Measurements from ENCODE around the gene THOC2. TPM values are rescaled to one million over a fixed set of nuclear protein-coding genes. Genes with fewer than 3 reads are reported as not detected.

The THOC2 gene
- total RNA-seq, 4 donors from 2014 or later: 60.3 to 81.8 (median 67.7) TPM

DNA sequence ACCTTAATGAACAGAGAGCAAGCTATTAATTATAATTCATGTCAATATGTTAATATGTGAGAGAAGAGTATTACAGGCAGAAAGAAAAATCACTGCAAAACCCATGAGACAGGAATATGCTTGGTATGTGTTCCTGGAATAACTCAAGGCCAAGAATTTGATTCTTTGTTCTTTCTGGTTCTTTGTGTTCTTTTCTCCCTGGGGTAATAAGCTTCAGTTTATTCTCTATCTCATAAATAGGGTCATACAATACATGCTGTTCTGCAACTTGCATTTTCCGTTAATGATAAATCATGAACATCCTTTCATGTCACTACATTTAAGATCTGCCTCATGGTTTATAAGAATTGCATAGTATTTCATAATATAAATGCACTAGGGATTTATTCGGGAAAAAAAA is 16.8 kb upstream of the THOC2 start:
- 74 to 83% methylated on average over 2 of the region's 2 CpGs for WGBS, 2 donors
- no peak for DNase-seq (ENCODE audit: low spot score in 2 of 2)
- TF ChIP-seq, protein P1, sequence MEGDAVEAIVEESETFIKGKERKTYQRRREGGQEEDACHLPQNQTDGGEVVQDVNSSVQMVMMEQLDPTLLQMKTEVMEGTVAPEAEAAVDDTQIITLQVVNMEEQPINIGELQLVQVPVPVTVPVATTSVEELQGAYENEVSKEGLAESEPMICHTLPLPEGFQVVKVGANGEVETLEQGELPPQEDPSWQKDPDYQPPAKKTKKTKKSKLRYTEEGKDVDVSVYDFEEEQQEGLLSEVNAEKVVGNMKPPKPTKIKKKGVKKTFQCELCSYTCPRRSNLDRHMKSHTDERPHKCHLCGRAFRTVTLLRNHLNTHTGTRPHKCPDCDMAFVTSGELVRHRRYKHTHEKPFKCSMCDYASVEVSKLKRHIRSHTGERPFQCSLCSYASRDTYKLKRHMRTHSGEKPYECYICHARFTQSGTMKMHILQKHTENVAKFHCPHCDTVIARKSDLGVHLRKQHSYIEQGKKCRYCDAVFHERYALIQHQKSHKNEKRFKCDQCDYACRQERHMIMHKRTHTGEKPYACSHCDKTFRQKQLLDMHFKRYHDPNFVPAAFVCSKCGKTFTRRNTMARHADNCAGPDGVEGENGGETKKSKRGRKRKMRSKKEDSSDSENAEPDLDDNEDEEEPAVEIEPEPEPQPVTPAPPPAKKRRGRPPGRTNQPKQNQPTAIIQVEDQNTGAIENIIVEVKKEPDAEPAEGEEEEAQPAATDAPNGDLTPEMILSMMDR (IDR thresholded peaks at IDR 0.05): no peak
- no peak for TF ChIP-seq POLR2A (IDR thresholded peaks at IDR 0.05)
- intact Hi-C loops (cut with DNase I; ENCODE audit: low total_unique reads): no loop called here
- no peak overlapping the region for H3K4me3 ChIP-seq (ENCODE audit: low read depth, poor library complexity, severe bottlenecking)

DNA sequence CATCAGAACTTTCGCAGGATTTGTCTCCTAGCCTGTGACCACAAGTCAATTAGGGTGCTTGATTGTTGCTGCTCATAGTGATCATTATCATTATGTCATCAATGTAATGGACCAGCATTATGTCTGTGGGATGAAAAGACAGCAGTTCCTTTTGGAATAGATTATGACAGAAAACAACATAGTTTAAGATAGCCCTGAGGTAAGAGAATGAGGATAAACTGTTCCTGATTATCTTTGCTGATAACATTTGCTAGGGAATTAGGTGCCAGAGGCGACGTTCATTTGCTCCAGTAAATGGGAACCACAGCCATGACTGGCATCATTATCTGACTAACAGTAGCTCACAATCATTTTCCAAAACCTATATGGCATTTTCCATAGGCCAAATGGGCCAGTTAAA is 12.7 kb upstream of the THOC2 start:
- DNase-seq (ENCODE audit: low spot score in 2 of 2): no peak
- intact Hi-C loops (cut with DNase I; ENCODE audit: low total_unique reads): no loop called here
- H3K4me3 ChIP-seq (ENCODE audit: low read depth, poor library complexity, severe bottlenecking): no peak overlapping the region
- WGBS, 2 donors: 53 to 67% methylated on average over 3 of the region's 3 CpGs
- TF ChIP-seq, protein P1 (IDR thresholded peaks at IDR 0.05): no peak
- TF ChIP-seq POLR2A (IDR thresholded peaks at IDR 0.05): no peak

DNA sequence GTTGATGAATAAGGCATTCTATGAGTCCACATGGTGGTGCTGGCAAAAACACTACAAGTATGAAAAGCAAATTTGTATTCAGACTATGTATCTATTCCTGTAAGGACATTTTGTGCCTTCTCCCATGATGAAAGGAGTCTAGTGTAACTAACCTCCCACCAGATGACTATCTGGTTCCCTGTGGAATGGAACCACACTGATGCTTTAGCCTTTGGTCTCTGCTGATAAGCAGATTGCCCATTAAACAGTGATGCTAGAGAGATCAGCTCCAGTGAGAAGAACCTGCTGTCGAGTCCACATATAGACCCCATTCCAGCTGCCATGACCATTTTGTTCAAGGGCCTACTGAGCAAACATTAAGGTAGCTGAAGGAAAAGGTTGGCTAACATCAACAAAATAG is 10.5 kb upstream of the THOC2 start:
- H3K4me3 ChIP-seq (ENCODE audit: low read depth, poor library complexity, severe bottlenecking): no peak overlapping the region
- no peak for DNase-seq (ENCODE audit: low spot score in 2 of 2)
- TF ChIP-seq, protein P1 (IDR thresholded peaks at IDR 0.05): no peak
- TF ChIP-seq POLR2A (IDR thresholded peaks at IDR 0.05): no peak
- intact Hi-C loops (cut with DNase I; ENCODE audit: low total_unique reads): no loop called here
- 100% methylated on average over 1 of the region's 1 CpG for WGBS, 2 donors

DNA sequence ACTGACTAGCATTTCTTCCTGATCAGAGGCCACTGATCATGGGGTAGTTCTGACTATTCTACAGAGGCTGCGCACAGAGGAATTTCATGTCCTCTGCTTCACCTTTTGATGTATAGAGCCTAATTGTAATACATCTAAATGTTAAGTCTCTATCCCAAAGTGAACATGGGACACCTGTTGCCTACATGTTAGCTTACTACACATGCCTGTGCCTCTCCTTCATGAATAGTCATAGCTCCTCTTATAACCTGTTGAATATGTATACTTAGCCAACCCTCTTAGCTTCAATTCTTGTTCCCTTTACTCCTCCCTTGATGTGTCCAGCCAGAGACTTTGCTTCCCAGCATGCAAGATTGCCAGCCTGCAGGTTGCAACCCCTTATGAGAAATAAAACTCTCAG is 9.6 kb upstream of the THOC2 start:
- WGBS, 2 donors: 89 to 96% methylated on average over 1 of the region's 1 CpG
- intact Hi-C loops (cut with DNase I; ENCODE audit: low total_unique reads): no loop called here
- no peak for DNase-seq (ENCODE audit: low spot score in 2 of 2)
- TF ChIP-seq POLR2A (IDR thresholded peaks at IDR 0.05): no peak
- TF ChIP-seq, protein P1 (IDR thresholded peaks at IDR 0.05): no peak
- no peak overlapping the region for H3K4me3 ChIP-seq (ENCODE audit: low read depth, poor library complexity, severe bottlenecking)

DNA sequence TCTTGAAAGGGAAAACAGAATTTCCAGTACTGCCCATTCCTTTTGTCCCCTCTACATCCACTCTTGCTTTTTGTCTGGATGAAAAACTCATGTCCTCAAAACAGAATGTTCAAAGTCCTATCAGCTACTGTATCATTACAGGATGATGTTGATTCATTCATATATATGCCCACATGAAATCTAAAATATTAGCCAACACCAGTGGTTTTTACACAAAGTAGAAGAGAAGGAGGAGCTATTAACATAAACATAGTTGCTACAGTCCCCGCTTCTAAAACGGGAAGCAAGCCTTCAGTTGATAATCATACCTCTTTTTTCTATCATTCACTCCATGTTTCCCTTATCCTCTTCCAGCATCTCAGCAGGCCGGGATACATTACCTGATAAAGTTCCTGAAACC is 7.7 kb upstream of the THOC2 start:
- WGBS, 2 donors: 80 to 92% methylated on average over 3 of the region's 3 CpGs
- no peak for TF ChIP-seq POLR2A (IDR thresholded peaks at IDR 0.05)
- TF ChIP-seq, protein P1 (IDR thresholded peaks at IDR 0.05): no peak
- H3K4me3 ChIP-seq (ENCODE audit: low read depth, poor library complexity, severe bottlenecking): no peak overlapping the region
- intact Hi-C loops (cut with DNase I; ENCODE audit: low total_unique reads): no loop called here
- DNase-seq (ENCODE audit: low spot score in 2 of 2): no peak

DNA sequence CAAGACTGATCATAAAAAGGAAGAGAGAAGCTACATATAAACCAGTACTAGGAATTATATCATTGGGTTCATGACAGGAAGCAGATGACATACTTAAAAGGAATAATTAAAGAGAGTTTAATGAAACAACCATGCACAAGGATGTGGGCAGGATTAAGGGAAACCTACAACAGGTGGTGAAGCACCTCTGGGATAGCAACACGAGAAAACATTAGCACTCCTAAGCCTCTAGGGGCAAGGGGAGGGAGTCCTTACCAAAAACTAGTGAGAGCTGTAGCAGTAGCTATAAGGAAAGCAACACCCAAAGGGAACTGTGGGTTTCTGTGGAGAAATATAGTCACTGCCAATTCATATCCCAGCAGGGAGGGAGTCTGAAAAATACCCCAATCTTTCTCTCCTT is 7.2 kb upstream of the THOC2 start:
- no peak overlapping the region for H3K4me3 ChIP-seq (ENCODE audit: low read depth, poor library complexity, severe bottlenecking)
- no peak for DNase-seq (ENCODE audit: low spot score in 2 of 2)
- WGBS, 2 donors: 20 to 33% methylated on average over 1 of the region's 1 CpG
- no peak for TF ChIP-seq POLR2A (IDR thresholded peaks at IDR 0.05)
- TF ChIP-seq, protein P1 (IDR thresholded peaks at IDR 0.05): no peak
- intact Hi-C loops (cut with DNase I; ENCODE audit: low total_unique reads): no loop called here
